HG03045 (cell line): Measurements from ENCODE around the gene HNF4A.
"Not testable (repeated sequence)": the region's sequence is repeated elsewhere in the genome, so short reads cannot be mapped to it uniquely, and the experiment has no call there.

Source experiments
- ATAC-seq: cut with Tn5 transposase; IDR thresholded peaks from one replicate; pipeline ENCODE4 v1.9.1; 2021; ENCODE audit warnings: mild to moderate bottlenecking, moderate library complexity; ENCODE audit not compliant: unreplicated experiment

The HNF4A gene

GRCh38 chr20:44461142-44461802 is 105.8 kb downstream of the HNF4A start:
- no peak for ATAC-seq

DNA sequence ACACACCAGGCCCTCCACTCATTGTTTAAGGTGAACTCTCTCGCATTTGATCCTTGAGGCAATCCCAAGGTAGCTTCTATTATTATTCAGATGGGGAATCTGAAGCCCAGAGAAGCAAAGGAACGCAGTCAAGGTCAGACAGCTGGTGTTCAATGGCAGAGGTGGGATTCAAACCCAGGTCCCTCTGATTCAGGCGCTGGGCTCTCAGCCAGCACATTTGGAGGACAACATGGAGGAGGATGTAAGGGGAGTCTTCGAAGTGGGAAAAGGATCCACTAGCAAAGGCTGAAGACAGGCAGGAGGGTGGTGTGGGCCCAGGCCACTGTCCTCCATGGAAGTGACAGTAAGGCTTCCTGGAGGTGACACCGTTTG is 106.3 kb downstream of the HNF4A start:
- no peak for ATAC-seq

DNA sequence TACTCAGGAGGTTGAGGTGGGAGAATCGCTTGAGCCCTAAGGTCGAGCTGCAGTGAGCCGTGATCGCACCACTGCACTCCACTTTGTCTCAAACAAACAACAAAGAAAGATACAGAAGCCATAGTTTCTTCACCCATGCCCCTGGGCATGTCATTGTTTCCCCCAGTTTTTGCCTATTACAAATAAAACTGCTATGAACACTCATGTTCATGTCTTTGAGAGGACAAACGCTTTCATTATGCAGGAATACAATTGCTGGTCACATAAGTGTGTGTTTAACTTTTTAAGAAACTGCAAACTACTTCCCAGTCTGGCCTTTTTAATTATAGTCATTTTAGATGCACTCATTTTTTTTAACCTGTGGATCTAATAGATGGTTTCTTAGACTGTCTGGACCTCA is 108.0 kb downstream of the HNF4A start:
- ATAC-seq: no peak

DNA sequence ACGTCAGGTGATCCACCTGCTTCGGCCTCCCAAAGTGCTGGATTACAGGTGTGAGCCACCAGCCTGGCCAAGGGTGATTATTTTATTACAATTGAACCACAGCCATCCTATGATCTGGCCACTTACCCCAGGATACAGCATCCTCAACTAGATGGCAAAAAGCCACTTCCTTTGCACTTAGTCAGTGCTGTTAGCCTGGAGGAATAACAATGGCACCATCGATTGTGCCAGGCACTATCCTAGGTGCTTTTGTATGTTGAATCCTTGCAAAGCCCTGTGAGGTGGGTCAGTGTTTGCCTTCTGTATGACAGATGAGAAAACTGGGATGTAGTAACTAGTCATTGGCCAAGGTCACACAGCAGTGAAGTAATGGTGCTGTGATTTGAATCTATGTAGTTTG is 109.0 kb downstream of the HNF4A start:
- no peak for ATAC-seq

DNA sequence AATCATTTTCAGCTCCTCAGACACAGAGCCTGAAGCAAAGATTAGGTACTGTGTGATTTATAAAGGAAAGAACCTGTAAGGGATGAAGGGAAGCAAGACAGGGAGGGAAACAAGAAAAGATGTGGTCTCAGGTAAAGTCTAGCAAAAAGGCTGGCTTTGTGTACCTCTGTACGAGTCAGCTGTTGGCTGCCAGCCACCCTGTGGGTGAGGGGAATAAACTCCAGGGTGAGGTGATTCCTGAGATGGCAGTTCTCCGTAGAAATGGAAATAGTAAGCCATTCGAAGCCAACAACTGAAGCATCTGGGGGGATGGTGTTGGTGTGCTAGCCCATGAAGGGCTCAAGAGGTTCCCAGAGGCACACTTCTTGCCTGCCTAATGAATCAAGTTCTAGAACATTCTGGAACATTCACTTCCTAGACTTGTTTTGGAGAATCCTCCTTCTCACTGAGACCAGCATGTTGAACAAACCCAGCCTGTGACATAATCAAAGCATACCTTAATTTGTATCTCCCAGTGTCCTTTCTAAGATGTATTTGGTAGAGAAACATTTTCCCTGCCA is 109.6 kb downstream of the HNF4A start:
- ATAC-seq: no peak

DNA sequence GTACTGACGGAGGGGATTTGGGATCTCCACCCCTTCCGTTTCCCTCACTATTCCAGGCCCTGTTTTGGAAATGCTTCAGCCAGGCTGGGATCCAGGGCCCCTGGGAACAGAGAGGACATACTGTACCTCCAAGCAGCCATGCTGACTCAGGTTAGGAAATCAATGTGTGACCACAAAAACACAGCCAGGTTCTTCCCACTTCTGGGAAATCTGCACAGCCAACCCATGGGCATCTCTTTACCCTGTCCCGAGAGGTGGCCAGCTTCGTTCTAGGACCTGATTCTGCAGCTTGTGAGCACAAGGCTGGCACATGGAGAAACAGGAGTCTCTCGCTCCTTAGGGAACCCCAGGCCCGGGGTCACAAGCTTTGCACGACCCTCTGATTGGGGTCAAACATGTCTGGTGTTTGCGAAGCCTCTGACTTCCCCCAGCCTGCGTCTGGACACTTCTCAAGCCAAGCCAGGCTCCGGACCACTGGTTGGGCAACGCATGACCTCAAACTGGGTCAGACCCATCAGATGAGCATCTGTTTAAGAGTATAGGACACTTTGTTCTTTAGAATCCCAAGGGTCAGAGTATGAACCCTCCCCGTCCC is 111.9 kb downstream of the HNF4A start:
- no peak for ATAC-seq

DNA sequence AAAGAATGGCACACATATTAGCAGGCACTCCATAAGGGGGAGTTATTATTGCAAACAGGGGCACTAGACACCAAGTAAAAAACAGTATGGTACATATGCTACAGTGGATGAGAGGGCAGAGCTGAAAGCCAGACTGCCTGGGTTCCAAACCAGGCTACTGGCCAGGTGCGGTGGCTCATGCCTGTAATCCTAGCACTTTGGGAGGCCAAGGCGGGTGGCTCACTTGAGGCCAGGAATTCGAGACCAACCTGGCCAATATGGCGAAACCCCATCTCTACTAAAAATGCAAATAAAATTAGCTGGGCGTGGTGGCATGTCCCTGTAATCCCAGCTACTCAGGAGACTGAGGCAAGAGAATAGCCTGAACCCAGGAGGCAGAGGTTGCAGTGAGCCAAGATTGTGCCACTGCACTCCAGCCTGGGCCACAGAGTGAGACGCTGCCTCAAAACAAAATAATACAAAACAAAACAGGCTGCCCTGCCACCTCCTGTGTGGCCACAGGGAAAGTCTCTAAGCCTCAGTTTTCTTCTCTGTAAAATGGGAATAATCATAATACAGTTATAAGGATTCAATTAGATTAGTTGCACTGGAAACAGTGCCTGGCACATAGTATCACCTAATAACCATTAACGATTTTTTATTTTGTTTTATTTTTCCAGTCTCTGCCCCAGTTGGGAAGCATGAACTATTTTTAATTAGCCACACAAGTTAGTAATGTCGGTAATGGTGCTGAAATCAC is 112.7 kb downstream of the HNF4A start:
- ATAC-seq: no peak

- ATAC-seq: no peak
Observed at GRCh38 chr20:44470327-44470726, 114.8 kb downstream of the HNF4A start.

DNA sequence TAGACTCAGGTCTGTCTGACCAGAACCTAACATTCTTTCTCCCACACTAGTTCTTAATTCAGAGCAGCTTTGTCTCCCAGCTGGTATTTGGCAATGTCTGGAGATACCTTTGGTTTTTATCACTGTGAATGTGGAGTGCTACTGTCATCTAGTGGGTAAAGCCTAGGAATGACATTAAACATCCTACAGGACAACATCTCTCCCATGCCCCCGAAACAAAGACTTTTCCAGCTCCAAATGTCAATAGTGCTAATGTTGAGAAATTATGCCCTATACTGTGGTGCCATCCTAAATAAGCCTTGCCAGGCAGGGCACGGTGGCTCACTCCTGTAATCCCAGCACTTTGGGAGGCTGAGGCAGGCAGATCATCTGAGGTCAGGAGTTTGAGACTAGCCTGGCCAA is 116.0 kb downstream of the HNF4A start:
- ATAC-seq: no peak

DNA sequence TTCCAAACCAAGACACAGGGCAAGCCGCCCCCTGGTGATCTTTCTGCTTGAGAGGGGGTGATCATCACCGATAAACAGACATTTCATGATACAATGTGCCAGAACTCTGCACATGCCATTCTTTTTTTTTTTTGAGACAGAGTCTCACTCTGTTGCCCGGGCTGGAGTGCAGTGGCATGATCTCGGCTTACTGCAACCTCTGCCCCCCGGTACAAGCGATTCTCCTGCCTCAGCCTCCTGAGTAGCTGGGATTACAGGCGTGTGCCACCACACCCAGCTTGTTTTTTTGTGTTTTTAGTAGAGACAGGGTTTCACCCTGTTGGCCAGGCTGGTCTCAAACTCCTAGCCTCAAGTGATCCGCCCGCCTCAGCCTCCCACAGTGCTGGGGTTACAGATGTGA is 116.8 kb downstream of the HNF4A start:
- ATAC-seq: not testable (repeated sequence)

DNA sequence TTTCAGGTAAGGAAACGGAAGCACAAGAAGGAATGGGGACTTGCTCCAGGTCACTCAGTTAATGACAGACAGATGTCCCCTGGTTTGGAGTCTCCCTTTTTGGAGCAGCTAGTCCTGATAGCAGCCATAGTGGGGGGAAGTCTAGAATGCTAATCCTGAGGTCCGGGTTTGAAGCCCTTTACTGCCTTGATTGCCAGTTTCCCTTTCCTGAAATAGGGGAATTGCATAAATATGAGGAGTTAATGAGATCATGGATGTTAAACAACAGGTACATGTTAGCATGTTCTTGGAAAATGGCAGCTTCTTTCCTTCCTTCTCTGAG is 119.8 kb downstream of the HNF4A start:
- ATAC-seq: no peak

GRCh38 chr20:44475694-44476560 is 120.4 kb downstream of the HNF4A start, which contains the start of gene TTPAL:
Gene TTPAL, plus strand, starts transcription at chr20:44475874. Its CDS starts 4,126 bp downstream, at chr20:44480000.
- peak; percentile 91 for ATAC-seq

- no peak for ATAC-seq
Observed at GRCh38 chr20:44477151-44477550, 121.7 kb downstream of the HNF4A start.

GRCh38 chr20:44478206-44478605 is 122.7 kb downstream of the HNF4A start:
- ATAC-seq: no peak

DNA sequence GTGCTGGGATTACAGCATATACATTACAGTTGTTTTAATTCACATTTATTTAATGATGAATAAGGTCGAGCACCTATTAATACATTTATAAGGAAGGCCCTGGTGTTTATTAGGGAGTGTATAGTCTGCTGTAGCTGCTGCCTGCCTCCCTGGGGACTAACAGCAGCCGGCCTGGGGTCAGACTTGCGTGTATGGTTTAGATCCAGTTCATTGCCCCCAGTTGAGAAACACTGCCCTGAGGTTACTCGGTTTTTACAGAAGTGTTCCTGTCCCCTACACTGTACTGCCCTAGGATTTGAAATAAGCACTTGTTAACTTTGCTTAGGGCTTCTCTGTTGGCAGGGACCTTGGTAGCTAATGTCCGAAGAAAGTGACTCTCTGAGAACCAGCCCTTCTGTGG is 124.1 kb downstream of the HNF4A start:
- no peak for ATAC-seq

GRCh38 chr20:44480097-44480496 is 124.6 kb downstream of the HNF4A start:
- ATAC-seq: no peak

DNA sequence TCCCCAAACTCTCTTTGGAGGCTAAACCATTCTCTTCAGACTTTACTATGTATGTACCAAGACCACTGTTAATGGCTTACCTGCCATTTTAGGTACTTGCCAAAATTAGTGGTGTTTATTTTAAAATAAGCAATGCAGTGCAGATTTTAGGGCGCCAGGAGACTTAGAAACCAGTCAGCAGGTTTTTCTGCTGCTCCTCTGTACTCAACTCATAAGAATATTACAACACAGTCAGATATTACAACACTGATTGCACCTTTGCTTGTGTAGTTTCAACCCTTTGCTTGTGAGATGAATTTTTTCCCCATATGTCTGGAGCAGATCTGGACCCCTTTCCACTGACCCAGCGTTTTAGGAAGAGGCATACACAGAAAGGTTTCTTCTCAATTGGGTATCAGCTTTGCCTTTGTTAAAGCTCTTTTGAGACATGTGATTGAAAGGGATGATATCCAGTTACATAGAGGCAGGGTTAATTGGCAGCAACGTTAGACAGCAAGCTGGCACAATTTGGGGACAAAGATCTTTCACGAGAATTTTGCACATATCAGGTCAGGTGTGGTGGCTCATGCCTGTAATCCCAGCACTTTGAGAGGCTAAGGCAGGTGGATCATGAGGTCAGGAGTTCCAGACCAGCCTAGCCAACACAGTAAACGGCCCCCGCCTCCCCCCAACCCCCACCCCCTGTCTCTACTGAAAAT is 126.4 kb downstream of the HNF4A start:
- no peak for ATAC-seq

DNA sequence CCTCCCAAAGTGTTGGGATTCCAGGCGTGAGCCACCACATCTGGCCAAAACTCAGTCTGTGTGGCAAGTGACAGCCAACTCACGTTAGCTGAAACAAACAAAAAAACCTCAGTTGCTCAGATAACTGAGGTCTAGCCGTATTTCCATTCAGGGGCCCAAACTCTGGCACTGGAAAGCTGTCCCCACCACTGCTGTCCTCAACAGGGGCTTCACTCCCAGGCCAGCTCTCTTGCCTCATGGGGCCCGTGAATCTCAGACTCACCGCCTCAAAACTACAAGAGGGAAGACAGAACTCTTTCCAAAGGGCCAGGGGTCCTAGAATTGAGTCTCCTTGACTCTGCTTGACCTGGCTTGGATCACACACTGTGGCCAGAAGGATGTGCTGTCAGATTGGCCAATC is 127.6 kb downstream of the HNF4A start:
- ATAC-seq: no peak
